Ovary (tissue), 3 donors: ENCODE measurements around the gene TDRKH.

Experiments
- EP300 ChIP-seq: sonication (generic); formaldehyde crosslinking; IDR thresholded peaks from one replicate; pipeline ENCODE4 v1.6.1; 2017; ENCODE audit warnings: antibody characterized with exemption
- POLR2A ChIP-seq: fragments of 450-650 bp; IDR thresholded peaks from one replicate; pipeline ENCODE4 v1.6.1; 2017; ENCODE audit warnings: antibody characterized with exemption, mild to moderate bottlenecking, moderate library complexity
- TF ChIP-seq, protein P1 (sequence below), 3 donors: fragments of 450-650 bp in 2 of 3; fragments of 200-600 bp in 1 of 3; IDR thresholded peaks; one replicate each; pipeline versions ENCODE4 v1.5.1 to v1.8.0; 2016 to 2022; ENCODE audit warnings: antibody characterized with exemption in 3 of 3, mild to moderate bottlenecking in 1 of 3
- donor health status: DM: no; HTN: no; CAD: no.

DNA sequence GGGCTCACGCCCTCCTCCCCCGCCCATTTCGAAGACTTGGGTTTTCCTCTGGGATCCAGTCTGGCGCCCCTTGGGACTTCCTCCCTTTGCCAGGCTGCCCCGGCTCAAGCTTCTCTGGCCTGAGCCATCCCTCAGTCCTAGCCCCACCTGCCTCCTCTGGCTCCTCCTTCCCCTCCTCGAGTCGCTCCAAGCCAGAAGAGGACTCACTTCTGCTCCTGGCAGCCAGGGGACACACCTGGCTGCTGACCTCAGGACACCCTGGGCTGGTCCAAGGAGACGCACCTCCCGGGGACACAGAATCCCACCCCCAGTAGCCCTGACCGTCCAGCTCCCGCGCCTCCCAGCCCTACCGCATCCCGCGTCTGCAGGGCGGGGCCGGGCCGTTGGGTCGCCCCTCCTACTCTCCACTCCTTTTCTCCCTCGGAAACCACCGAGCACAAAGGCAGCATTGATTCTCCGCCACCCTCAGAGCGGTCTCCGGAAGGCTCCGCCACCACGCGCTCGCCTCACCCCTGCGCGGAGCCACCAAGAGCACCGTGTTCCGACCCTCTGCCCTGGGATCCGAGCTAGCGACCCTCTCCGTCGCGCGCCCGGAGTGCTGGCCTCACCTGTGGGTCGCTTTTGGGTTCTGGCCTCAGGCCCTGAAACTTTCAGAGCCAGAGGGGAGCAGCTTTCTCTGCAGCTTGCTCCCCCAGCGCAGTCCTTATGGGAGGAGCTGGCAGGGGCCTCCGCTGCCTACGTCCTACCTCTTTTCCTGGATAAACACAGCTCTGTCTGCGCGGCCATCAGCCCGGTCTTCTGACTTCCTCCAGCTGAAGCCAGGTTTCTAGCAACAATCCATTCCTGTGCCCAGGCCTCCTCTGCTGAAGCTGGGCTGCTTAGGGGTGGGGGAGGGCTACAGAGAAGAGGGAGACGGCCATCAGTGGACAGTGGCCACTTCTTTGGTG is 49.4 kb upstream of the TDRKH start, which contains the start of gene C2CD4D:
- no peak for TF ChIP-seq POLR2A
- TF ChIP-seq, protein P1, sequence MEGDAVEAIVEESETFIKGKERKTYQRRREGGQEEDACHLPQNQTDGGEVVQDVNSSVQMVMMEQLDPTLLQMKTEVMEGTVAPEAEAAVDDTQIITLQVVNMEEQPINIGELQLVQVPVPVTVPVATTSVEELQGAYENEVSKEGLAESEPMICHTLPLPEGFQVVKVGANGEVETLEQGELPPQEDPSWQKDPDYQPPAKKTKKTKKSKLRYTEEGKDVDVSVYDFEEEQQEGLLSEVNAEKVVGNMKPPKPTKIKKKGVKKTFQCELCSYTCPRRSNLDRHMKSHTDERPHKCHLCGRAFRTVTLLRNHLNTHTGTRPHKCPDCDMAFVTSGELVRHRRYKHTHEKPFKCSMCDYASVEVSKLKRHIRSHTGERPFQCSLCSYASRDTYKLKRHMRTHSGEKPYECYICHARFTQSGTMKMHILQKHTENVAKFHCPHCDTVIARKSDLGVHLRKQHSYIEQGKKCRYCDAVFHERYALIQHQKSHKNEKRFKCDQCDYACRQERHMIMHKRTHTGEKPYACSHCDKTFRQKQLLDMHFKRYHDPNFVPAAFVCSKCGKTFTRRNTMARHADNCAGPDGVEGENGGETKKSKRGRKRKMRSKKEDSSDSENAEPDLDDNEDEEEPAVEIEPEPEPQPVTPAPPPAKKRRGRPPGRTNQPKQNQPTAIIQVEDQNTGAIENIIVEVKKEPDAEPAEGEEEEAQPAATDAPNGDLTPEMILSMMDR (IDR thresholded peaks at IDR 0.05) = no peak
- no peak for TF ChIP-seq EP300
